ENCODE measurements around the gene GTF2H2.
"Not testable (repeated sequence)": the region's sequence is repeated elsewhere in the genome, so short reads cannot be mapped to it uniquely, and the experiment has no call there.

Gene GTF2H2

GRCh38 chr5:71067262-71067928, at the start of gene GTF2H2:
GTF2H2 (minus strand) TSS chr5:71067676; CDS start chr5:71062763, 4,913 bp downstream.
- not testable (repeated sequence) for DNase-seq

GRCh38 chr5:71109730-71110275, 42.3 kb upstream of the GTF2H2 start:
- not testable (repeated sequence) for DNase-seq

GRCh38 chr5:71099996-71100395, 32.5 kb upstream of the GTF2H2 start:
- DNase-seq, result not testable (repeated sequence)

- not testable (repeated sequence) for DNase-seq
These were observed 30.4 kb upstream of the GTF2H2 start for GRCh38 chr5:71097930-71098203.

- not testable (repeated sequence) for DNase-seq
These were observed 29.9 kb upstream of the GTF2H2 start for GRCh38 chr5:71097173-71097929.

- DNase-seq, result not testable (repeated sequence)
These were observed 22.3 kb upstream of the GTF2H2 start for GRCh38 chr5:71089773-71090172.

- not testable (repeated sequence) for DNase-seq
These were observed 21.3 kb upstream of the GTF2H2 start for GRCh38 chr5:71088754-71089153.

- DNase-seq, result not testable (repeated sequence)
These were observed 18.7 kb upstream of the GTF2H2 start for GRCh38 chr5:71086145-71086544.

GRCh38 chr5:71084280-71085063, 17.0 kb upstream of the GTF2H2 start:
- DNase-seq, result not testable (repeated sequence)

- not testable (repeated sequence) for DNase-seq
These were observed 15.4 kb upstream of the GTF2H2 start for GRCh38 chr5:71082898-71083297.

GRCh38 chr5:71082340-71082739, 14.9 kb upstream of the GTF2H2 start:
- DNase-seq, result not testable (repeated sequence)

- DNase-seq, result not testable (repeated sequence)
These were observed 6.2 kb downstream of the GTF2H2 start for GRCh38 chr5:71061322-71061721.

- DNase-seq, result not testable (repeated sequence)
These were observed 8.1 kb downstream of the GTF2H2 start for GRCh38 chr5:71059426-71059825.

GRCh38 chr5:71044808-71045207, 22.7 kb downstream of the GTF2H2 start:
- DNase-seq, result not testable (repeated sequence)

GRCh38 chr5:71044128-71044527, 23.3 kb downstream of the GTF2H2 start:
- not testable (repeated sequence) for DNase-seq

- not testable (repeated sequence) for DNase-seq
These were observed 36.3 kb downstream of the GTF2H2 start for GRCh38 chr5:71031046-71031776.

GRCh38 chr5:71025289-71025953, 42.1 kb downstream of the GTF2H2 start, which contains the start of gene NAIP:
NAIP (minus strand) TSS chr5:71025339; CDS start chr5:71012915, 12,424 bp downstream.
- DNase-seq, result not testable (repeated sequence)

GRCh38 chr5:71020643-71021042, 46.8 kb downstream of the GTF2H2 start:
- not testable (repeated sequence) for DNase-seq

- not testable (repeated sequence) for DNase-seq
These were observed 49.0 kb downstream of the GTF2H2 start for GRCh38 chr5:71018376-71019005.

- no peak for DNase-seq
These were observed 53.3 kb downstream of the GTF2H2 start for GRCh38 chr5:71014176-71014575.

- DNase-seq, result no peak
These were observed 53.9 kb downstream of the GTF2H2 start for GRCh38 chr5:71013575-71013974.

All from activated CD4-positive, alpha-beta T cell treated with anti-CD3 and anti-CD28 coated beads, Interleukin-2, amount 50 U/mL, for 1 hour (primary cell).